Measurements from ENCODE around the gene GALNT11.

DNA sequence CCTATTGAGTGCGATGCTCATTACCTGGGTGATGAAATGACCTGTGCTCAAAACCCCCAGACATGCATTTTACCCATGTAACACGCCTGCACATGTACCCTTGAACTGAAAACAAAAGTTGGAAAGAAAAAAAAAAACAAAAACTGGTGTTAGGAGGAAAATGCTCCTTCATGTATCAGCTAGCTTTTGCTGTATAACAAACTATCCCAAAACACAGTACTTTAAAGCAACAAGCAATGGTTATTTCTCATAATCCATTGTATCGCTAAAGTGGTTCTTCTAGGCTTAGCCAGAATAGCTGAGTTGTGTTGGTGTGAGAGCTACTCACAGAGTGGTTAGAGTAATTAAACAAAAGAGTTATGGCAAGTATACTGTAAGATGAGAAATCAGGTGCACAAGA lies 12.2 kb upstream of the GALNT11 start:
- TF ChIP-seq POLR2A (IDR thresholded peaks at IDR 0.05; ENCODE audit: low read depth, low read length) (no peak), SMC3 (IDR thresholded peaks at IDR 0.05; ENCODE audit: low read depth, low read length) (no peak), CHD1 (IDR thresholded peaks at IDR 0.05; ENCODE audit: low read depth, low read length) (no peak), CEBPB (IDR thresholded peaks at IDR 0.05; ENCODE audit: low read depth, low read length) (no peak), MAFK (IDR thresholded peaks at IDR 0.05; ENCODE audit: low read depth, low read length) (no peak), BHLHE40 (IDR thresholded peaks at IDR 0.05; ENCODE audit: low read depth, low read length) (no peak), MAZ (IDR thresholded peaks at IDR 0.05; ENCODE audit: borderline replicate concordance, low read depth, low read length) (no peak), RFX5 (IDR thresholded peaks at IDR 0.05; ENCODE audit: low read depth, low read length) (no peak)
- TF ChIP-seq, protein P1, sequence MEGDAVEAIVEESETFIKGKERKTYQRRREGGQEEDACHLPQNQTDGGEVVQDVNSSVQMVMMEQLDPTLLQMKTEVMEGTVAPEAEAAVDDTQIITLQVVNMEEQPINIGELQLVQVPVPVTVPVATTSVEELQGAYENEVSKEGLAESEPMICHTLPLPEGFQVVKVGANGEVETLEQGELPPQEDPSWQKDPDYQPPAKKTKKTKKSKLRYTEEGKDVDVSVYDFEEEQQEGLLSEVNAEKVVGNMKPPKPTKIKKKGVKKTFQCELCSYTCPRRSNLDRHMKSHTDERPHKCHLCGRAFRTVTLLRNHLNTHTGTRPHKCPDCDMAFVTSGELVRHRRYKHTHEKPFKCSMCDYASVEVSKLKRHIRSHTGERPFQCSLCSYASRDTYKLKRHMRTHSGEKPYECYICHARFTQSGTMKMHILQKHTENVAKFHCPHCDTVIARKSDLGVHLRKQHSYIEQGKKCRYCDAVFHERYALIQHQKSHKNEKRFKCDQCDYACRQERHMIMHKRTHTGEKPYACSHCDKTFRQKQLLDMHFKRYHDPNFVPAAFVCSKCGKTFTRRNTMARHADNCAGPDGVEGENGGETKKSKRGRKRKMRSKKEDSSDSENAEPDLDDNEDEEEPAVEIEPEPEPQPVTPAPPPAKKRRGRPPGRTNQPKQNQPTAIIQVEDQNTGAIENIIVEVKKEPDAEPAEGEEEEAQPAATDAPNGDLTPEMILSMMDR (conservative IDR thresholded peaks at IDR 0.05; ENCODE audit: low read depth, low read length), result no peak
- TF ChIP-seq, protein P2, sequence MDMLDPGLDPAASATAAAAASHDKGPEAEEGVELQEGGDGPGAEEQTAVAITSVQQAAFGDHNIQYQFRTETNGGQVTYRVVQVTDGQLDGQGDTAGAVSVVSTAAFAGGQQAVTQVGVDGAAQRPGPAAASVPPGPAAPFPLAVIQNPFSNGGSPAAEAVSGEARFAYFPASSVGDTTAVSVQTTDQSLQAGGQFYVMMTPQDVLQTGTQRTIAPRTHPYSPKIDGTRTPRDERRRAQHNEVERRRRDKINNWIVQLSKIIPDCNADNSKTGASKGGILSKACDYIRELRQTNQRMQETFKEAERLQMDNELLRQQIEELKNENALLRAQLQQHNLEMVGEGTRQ (IDR thresholded peaks at IDR 0.05; ENCODE audit: low read depth, low read length), result no peak
- TF ChIP-seq, protein P3, sequence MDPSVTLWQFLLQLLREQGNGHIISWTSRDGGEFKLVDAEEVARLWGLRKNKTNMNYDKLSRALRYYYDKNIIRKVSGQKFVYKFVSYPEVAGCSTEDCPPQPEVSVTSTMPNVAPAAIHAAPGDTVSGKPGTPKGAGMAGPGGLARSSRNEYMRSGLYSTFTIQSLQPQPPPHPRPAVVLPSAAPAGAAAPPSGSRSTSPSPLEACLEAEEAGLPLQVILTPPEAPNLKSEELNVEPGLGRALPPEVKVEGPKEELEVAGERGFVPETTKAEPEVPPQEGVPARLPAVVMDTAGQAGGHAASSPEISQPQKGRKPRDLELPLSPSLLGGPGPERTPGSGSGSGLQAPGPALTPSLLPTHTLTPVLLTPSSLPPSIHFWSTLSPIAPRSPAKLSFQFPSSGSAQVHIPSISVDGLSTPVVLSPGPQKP (IDR thresholded peaks at IDR 0.05; ENCODE audit: borderline replicate concordance, low read depth, low read length), result no peak

Measured in IMR-90 (cell line).